LHCN-M2 (cell line): Measurements from ENCODE around the gene CACNA1D. TPM values are rescaled to one million over a fixed set of nuclear protein-coding genes. Genes with fewer than 3 reads are reported as not detected.
"Not testable (repeated sequence)": the region's sequence is repeated elsewhere in the genome, so short reads cannot be mapped to it uniquely, and the experiment has no call there.

Experiments
- DNase-seq: peaks from one replicate; pipeline ENCODE4 v3.0.0-alpha.2; 2012; ENCODE audit warnings: low read depth
- total RNA-seq: library from RNA; depleted of rRNA; stranded (reverse); fragments of >200 nt; gene quantifications from 2 replicates; pipeline ENCODE4 v1.2.3, GENCODE V29; 2014

The CACNA1D gene
- total RNA-seq, 1 experiment from 2014 or later = 0.57 TPM

GRCh38 chr3:53613125-53613524, 118.7 kb downstream of the CACNA1D start:
- no peak for DNase-seq

DNA sequence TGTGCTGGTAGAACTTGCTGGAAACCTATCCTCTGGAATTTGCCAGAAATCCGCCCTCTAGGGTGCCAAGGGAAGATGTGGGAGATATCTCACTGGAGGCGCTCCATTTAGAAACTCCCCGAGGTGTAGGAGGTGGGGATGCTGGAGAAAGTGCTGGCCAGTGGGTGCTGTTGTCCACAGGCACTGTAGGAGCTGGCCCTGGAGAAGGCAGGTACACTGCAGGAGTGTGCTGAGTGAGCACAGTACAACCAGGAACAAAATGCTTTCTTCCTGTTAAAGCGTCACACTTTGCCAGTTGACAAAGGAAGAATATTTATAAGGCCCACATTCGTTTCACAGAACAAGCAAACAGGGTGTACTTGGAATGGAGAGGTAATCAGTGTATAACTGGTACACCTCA, 119.9 kb downstream of the CACNA1D start:
- no peak for DNase-seq

GRCh38 chr3:53616321-53616720, 121.9 kb downstream of the CACNA1D start:
- no peak for DNase-seq

GRCh38 chr3:53616971-53617892, 122.8 kb downstream of the CACNA1D start:
- DNase-seq = no peak

DNA sequence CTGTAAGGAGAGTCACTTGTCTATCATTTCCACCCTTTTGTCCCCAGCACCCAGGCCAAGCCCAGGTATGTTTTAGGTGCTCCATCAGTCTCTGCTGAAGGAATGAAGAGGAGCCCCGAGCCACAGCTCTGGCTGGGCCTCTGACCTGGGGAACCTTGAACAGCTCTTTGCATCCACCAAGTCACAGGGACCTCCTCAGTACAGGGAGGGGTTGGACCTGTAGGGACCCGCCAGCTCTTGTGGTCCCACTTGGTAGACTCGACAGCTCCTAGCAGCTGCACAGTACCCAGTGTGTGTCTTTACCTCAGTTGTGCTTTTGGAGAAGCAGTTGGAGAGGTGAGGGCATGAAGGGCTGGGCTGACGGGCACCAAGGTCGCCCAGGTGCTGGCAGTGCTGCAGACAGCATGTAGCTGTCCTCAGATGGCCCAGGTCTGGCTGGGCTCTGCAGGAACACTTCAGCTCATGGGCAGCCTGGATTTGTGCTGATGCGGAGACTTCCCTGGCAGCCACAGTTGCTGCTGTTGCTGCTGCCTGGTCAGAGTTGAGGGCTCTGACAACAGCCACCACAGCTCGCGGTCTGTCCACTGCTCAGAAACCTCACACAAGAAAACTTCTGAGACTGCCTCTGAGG, 123.6 kb downstream of the CACNA1D start:
- no peak for DNase-seq

- DNase-seq = no peak
These were observed 124.1 kb downstream of the CACNA1D start for GRCh38 chr3:53618524-53618906.

GRCh38 chr3:53618936-53619335, 124.5 kb downstream of the CACNA1D start:
- no peak for DNase-seq

GRCh38 chr3:53624061-53624857, 129.8 kb downstream of the CACNA1D start:
- no peak for DNase-seq

DNA sequence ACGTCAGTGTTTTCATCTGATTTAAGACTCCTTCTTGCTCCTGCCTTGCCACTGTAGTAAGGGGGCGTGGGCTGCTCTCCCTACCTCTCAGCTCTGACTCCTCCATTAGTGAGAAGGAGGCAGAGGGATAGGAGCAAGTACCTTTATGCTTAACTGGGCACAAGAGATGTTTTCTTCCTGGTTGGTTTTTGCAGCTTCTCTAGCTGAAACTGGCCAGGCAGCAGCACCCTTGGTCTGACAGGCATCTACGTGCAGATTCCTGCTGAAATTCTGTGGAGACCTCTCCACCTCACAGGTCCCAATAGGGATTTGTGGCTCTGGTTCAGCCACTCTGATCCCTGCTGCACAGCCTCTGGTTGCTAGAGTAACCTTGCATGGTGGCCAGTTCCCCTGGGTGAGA, 132.5 kb downstream of the CACNA1D start:
- no peak for DNase-seq

DNA sequence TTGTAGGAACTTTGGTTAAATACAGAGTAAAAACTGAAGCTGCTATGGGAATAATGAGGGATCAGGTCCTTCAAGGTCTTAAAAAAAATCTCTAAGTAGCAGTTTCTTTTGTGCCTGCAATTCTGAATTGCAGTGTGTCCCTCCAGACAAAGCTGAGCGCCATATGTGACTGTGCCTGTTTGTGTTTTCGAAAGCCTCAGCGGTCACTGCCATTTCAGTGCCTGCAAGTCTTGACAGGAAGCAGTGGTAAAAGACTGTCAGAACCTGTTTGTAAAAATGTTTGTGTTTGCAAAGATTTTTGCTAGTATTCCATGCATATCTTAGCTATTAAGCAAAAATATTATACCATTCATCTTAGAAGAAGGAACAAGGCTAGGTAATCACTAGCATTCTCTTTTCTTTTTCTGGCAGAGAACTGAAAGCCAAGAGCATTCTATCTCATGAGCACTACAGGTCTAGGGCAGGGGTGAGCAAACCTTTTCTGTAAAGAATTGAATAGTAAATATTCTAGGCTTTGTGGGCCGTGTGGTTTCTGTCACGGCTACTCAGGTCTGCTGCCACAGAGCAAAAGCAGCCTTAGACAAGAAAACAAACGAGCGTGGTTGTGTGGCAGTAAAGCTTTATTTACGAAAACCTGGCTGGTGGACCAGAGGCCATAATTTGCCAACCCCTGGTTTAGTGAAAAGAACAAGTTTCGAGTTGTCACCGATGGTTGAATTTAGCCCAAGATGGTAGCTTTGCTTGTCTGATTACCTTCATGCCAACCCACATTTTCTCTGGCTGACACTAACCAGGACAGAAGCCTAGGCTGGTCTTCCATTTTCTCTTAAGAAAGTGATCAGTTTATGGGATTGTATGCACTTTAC, 134.4 kb downstream of the CACNA1D start:
- no peak for DNase-seq

DNA sequence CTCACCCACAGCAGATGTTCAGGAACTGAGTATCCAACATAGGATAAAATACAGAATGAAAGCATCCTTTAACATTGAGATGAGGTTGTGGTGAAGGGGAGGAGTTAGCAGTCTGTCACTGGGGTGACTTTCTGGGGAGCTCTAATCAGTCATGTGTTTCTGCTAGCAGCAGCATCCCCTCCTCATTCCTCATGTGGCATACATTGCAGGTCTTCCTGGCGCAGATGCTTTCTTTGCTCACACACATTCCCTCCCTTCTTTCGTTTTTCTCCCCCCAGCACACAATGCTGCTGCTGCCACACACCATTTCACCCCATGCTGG, 135.0 kb downstream of the CACNA1D start:
- DNase-seq = no peak

DNA sequence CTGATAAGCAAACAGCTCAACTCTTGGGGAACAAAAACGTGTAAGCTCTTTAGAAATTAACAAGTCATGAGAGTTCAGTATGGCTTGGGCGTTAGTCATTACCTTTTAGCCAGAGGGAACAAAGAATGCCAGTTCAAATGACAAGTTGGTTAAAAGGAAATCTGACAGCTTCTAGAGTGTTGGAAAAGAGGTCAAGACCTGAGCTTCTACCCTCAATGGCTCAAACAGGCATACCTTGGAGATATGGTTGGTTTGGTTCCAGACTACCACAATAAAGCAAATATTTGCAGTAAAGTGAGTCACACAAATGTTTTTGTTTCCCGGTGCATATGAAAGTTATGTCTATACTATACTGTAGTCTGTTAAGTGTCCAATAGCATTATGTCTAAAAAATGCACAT, 136.1 kb downstream of the CACNA1D start:
- no peak for DNase-seq

DNA sequence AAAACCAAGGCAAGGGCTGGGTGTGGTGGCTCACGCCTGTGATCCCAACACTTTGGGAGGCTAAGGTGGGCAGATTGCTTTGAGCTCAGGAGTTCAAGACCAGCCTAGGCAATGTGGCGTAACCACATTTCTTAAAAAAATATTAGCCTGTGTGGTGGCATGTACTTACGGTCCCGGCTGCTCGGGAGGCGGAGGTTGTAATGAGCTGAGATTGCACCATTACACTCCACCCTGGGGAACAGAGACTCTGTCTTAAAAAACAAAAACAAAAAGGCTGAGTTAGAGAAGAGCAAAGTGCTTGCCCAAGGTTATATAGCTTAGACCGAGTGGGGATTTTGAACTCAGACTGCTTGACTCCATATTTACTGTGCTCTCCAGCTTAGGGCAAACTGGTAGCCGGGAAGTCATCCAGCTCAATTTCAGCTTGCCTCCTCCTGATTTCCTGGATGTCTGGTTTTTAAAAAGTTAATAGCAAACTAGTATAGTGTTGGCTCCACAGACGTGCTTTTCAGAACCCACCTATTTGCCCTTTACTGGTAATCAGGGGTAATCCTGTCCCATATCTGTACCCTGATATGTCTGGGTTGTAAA, 138.9 kb downstream of the CACNA1D start:
- no peak for DNase-seq

- no peak for DNase-seq
These were observed 140.6 kb downstream of the CACNA1D start for GRCh38 chr3:53635041-53635440.

DNA sequence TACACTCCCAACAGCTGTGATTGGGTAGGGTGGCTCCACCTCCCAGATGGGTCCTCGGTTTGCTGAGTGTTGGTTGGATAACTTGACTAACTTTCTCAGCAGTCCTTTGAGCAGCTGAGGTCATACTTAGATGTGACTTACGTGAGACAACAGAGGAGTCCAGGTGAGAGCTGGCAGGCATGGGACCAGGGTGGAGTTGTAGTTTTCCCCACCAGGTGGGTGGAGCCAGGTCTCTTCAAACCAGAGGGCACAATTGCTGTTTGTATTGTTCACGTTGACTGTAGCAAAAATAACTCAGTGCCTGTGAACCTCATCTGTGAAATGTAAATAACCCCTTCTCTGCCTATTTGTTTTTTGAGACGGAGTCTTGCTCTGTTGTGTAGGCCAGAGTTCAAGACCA, 144.4 kb downstream of the CACNA1D start:
- not testable (repeated sequence) for DNase-seq

DNA sequence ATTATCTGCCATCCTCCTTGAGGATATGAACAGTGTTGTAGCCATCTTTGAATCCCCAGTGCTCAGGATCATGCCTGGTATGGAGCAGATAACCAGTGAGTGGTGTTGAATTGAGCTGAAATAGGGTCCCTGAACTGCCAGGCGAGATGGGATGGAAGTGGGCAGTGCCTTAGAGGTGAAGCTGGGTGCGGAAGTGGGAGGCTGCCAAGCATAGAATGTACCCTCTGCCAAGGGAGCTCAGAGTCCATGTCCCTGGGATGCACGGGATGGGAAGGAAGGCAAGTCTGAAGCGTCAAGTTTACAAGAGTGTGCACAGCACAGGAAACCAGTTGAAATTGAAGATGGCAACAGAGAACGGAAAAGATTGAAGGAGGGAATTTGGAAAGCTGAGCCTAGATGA, 147.0 kb downstream of the CACNA1D start:
- DNase-seq = no peak

GRCh38 chr3:53642211-53642610, 147.8 kb downstream of the CACNA1D start:
- DNase-seq = no peak

- no peak for DNase-seq
These were observed 149.3 kb downstream of the CACNA1D start for GRCh38 chr3:53643757-53644156.

DNA sequence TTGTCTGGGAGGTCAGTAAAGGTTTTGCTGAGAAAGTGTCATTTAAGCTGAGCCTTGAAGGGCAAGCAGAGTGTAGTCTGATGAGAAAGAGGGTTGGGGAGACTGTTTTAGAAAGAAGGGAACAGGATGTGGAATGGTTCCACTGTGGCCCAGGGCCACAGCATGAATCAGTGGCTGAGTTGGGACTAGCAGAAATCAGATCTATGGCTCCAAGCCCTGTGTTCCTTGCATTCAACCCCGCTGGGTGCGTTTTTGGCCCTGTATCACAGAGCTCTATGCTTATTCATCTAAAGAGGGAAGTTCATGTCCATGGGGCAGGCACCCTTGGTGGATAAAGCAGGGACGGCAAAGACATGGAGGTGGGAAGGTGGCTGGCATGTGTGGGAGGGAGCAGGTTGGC, 151.3 kb downstream of the CACNA1D start:
- DNase-seq = no peak

GRCh38 chr3:53646723-53647122, 152.3 kb downstream of the CACNA1D start:
- no peak for DNase-seq

DNA sequence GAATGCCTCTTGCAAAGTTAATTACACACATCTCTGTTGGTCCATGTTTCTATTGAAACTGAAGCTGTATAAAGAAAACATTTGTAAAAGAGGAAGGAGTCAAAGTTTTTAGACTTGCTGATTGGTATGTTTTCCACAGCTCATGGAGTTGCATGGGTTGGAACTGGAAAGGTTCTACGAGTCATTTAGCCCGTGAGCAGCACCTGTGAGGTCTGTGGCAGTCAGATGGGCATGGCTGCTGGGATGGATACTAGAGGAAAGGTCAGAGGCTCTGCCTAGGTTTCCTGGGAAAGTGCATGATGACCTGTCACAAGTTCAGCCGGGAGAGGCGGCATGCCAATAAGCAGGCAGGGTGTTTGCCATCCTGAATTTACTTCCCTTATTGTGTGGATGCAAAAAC, 155.4 kb downstream of the CACNA1D start:
- no peak for DNase-seq
